ENCODE measurements around the gene OXSR1. TPM values are rescaled to one million over a fixed set of nuclear protein-coding genes. Genes with fewer than 3 reads are reported as not detected.

OXSR1 gene
- total and polyA plus RNA-seq, 2 of the 13 experiments (the other 11 are each of a cell fraction or from before 2014, with no cell fraction given) = 27.4 to 32.6 TPM

- TF ChIP-seq DZIP1 (CRISPR knock-in tag; IDR thresholded peaks at IDR 0.05) = 0 out of 2 replicates have a peak, but pooled peaks have one; percentile 30
- TF ChIP-seq CREB1 (IDR thresholded peaks at IDR 0.05) = peak; percentile 100
- peak; percentile 98 for TF ChIP-seq CREB1 (CRISPR knock-in tag; IDR thresholded peaks at IDR 0.05)
- no peak for TF ChIP-seq TAF15 (IDR thresholded peaks at IDR 0.05; ENCODE audit: low read depth, low read length, poor library complexity, severe bottlenecking)
- TF ChIP-seq THAP9 (CRISPR knock-in tag; IDR thresholded peaks at IDR 0.05; ENCODE audit: borderline replicate concordance) = peak; percentile 95
- TF ChIP-seq IRF2 (CRISPR knock-in tag; IDR thresholded peaks at IDR 0.05) = peak; percentile 36; the same call in 1 of the 2 replicates
- 0 out of 2 replicates have a peak, but pooled peaks have one; percentile 6 for TF ChIP-seq ZBTB49 (CRISPR knock-in tag; IDR thresholded peaks at IDR 0.05; ENCODE audit: borderline replicate concordance)
- no peak for TF ChIP-seq FIP1L1 (IDR thresholded peaks at IDR 0.05; ENCODE audit: borderline replicate concordance, insufficient read depth, low read depth, low read length)
- peak; percentile 40; the same call in 1 of the 2 replicates for TF ChIP-seq ZNF547 (CRISPR knock-in tag; IDR thresholded peaks at IDR 0.05)
- TF ChIP-seq ZNF264 (CRISPR knock-in tag; IDR thresholded peaks at IDR 0.05) = peak; percentile 79
- peak; percentile 93; the same call in 1 of the 2 replicates for TF ChIP-seq ZNF678 (CRISPR knock-in tag; IDR thresholded peaks at IDR 0.05)
- TF ChIP-seq ZBTB20 (CRISPR knock-in tag; IDR thresholded peaks at IDR 0.05; ENCODE audit: borderline replicate concordance, low read depth) = peak; percentile 52; the same call in 1 of the 2 replicates
- TF ChIP-seq ZNF629 (CRISPR knock-in tag; conservative IDR thresholded peaks at IDR 0.05) = 0 out of 2 replicates have a peak, but pooled peaks have one; percentile 11
- 0 out of 2 replicates have a peak, but pooled peaks have one; percentile 45 for TF ChIP-seq NFKBIZ (CRISPR knock-in tag; IDR thresholded peaks at IDR 0.05)
- peak; percentile 73 for TF ChIP-seq MYC (CRISPR knock-in tag; IDR thresholded peaks at IDR 0.05; ENCODE audit: borderline replicate concordance)
- TF ChIP-seq XRCC5 (optimal IDR thresholded peaks at IDR 0.05; ENCODE audit: low read length) = peak; percentile 69
- TF ChIP-seq PBX3 (CRISPR knock-in tag; IDR thresholded peaks at IDR 0.05; ENCODE audit: borderline replicate concordance) = peak; percentile 63; the same call in 1 of the 2 replicates
- peak; percentile 27 for TF ChIP-seq ZNF556 (CRISPR knock-in tag; IDR thresholded peaks at IDR 0.05; ENCODE audit: borderline replicate concordance)
These were observed at the start of gene OXSR1 (continued) for GRCh38 chr3:38164952-38165721.
